NCI-H2196 (cell line): ENCODE measurements around the gene PHKB.

ENCODE experiments used
- DNase-seq: peaks from one replicate; lab custom pipeline; 2025; ENCODE audit not compliant: unreplicated experiment; lab: John Stamatoyannopoulos, UW

Gene PHKB

DNA sequence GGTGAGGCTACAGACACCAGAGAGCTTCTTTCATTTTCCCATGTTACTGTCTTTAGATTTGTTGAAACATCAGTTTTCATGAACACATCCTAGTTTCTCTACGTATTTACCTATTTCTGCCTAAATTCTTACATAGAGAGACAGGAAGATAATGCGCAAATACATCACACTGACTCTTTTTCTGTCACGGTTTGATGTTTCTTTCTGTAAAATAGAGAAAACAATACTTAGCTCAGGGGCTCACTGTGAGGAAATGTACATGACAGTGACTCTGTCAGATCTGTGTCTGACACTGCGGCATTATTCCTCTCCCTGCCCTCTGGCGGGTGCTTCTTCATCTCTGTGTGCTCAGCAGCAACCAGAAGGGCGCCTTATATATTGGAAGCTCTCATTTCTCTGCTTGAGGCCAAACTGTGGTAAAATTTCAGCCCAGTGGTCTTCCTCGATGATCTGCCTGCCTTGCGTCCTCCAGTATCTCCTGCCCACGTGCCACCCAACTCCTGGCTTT lies 264.1 kb downstream of the PHKB start:
- no peak for DNase-seq

DNA sequence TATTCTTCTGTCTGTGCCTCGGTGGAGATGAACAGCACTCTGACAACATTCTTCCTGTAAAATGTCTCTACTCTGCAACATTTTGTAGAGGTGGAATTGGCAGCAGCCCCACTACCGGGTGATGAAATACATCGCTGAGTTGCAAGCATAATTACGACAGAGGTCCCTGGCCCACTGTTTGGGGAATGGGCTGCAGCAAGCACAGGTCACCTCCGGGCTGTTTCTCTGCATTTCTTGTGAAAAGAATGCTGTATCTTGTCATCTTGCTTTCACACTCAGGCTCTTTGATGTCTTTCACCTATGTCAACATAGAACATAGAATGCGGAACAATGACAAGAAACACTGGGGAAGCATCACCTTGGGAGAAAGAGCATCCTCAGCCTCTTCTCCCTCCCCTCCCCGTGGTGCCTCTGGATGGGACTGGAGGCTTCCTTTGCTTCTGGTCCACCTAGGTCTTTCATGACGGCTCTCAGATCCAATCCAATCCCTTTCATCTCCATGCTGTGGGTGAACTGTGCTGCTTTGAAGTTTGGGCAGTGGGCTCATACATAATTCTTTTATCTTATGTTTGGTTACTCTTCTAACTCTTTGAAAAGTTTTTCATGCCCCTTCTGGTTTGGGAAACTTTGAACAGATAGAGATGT lies 265.0 kb downstream of the PHKB start:
- no peak for DNase-seq

DNA sequence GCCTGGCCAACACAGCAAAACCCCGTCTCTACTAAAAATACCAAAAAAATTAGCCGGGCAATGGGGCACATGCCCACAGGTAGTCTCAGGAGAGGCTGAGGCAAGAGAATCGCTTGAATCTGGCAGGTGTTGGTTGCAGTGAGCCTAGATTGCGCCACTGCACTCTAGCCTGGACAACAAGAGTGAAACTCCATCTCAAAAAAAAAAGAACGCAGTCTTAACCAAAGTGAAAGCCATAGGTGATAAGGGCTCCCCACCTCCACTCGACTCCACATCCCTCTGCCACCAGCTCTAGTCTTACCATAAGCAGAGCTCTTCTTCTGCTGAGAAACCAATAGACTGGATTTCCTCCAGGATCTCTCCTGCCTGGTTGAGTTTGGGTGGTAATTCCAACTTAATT lies 266.0 kb downstream of the PHKB start:
- no peak for DNase-seq

DNA sequence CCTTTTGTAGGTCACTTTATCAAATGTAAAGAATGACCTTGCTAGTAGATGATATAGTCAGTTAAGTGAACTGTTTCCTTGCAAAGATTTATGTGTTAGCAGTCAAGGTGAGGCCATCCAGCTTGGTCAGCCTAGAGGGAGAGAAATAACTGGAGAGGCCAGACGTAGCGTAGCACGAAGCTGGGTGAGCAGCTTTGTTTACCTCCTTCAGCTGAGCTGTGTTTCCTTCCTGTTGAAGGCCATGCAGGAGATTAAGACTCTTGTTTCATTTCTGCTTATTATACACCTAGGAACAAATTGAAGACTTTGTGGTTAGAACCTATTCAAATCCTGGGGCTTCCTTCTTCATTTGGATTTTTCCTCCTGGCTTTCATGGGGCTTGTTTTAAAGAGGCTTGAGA lies 267.1 kb downstream of the PHKB start:
- no peak for DNase-seq

DNA sequence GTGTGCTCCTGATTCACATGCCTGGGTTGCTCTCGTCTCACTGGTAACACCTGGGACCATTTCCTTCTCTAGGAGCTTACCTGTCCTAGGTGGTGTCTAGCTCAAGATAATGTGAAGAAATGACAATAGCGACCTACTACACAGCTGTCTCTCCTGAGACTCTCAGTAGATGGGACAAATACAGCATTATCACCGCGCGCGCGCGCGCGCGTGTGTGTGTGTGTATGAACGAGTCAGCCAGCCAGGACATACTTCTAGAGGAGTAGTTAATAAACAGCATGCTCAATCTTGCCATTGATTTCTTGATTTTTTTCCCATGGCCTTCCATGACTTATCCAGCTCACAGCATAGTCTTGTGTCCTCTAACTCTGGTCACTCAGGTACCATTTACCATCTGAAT lies 268.6 kb downstream of the PHKB start:
- no peak for DNase-seq

DNA sequence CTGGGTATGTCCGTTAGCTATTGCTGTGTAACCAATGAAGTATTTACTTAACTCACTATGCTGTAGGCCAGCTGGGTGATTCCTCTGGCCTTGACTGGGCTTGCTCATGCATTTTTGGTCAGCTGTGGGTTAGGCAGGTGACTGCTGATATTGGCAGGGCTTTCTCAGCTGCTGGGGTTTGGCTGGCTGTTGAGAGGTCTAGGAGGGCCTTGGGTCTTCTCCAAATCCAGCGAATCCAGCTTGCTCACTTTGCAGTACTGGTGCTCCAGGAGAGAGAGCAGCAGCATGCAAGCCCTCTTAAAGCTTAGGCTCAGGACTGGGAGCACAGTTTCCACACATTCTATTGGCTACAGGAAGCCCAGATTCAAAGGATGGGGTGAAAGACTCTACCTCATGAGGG lies 270.1 kb downstream of the PHKB start:
- DNase-seq = no peak

DNA sequence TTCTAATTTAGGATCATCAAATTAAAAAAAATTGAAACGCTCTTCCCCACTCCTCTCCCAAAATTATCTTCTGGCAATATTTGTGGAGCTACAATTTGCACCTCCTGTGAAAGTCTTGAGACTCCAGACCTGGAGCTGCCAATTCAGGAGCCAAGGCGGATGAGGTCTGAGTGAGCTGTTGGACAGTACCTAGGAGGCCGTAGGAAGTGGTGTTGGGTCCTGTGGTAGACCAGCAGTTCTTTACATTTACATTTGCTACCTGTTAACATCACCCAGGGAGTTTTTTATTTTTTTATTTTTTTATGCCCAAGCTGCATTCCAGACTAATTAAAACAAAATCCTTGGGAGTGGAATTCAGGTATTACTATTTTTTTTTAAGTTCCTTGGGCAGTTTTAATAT lies 271.0 kb downstream of the PHKB start:
- DNase-seq = no peak

DNA sequence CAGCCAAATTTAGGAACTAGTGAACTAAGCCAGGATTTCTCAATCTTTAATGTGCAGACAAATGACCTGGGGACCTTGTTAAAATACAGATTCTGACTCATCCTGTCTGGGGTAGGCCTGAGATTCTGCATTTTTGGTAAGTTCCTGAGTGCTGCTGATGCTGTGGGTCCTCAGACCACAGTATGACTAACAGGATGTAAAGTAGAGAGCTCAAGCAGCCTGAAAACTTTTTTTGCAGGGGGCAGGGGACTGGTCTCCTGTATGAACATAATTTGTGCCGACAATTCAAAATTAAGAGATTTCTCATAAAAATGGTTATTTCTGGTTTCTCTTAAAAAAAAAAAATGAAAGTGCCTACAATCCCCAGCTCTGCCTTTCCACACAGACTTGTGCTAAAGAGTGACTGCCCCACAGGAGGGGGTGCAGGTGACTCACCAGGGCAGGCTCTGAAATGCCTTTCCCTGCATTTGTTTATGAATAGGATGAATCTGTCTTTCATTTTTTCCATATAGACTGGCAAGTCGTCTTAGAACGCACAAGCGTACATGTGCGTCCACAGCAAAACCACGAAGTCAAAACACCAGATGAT lies 271.5 kb downstream of the PHKB start:
- no peak for DNase-seq

DNA sequence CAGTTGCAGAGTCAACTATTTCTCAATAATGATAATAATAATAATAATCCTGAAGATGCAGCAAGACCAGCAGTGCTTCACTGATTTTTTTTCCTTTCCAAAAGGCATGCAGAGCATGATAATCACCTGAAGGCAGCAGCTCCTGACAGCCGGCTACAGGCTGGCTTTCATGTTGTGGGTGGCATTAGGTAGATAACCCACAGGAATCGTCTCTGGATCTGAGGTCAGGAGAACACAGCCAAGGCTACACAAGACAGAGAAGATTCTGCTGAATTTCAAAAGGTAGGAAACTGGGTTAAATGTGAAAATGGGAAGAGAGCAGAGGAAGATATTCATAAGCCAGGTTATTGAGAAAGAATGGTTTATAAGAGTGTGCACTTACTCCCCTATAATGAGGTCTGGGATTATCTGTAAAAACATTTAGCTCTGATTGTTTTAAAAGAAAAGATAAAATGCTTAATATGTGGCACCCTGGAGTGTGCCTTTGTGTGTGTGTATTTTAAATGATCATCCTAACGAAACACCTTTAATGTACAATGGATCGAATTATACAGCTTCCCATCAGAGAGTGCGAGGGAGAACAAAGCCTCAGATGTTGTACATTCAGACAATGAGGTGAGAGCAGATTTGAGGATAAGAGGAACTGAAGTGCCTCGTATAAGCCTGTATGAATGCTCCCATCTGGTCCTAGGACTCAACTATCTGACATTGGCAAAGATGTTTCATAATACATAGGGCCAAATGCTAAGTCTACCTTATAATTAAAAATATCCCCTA lies 273.1 kb downstream of the PHKB start:
- no peak for DNase-seq

DNA sequence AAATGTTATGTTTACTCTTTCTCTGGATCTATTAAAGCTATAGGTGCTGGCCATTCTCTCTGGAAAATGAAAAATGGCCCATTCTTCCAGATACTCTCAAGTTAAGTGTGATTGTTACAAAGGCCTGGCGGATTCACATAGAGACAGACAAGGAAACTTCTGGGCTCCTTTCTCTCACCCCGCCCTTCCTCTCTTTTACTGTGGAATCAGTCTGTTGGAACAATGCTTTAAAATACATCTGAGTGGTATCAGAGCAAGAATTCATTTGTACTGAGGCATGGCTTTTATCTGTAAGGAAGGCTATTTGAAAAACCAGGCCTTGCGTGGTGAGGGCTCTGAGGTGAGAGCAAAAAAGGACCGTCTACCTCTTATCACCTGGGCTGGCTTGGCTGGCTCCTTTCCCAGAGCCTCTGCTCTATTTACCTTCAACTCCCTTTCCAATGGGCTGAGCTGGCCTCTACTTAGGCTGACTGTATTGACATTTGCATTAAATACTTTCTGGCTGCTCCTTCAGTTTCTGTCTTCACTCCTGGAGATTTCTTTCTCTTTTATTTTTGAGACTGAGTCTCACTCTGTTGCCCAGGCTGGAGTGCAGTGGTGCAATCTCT lies 274.0 kb downstream of the PHKB start:
- DNase-seq = peak; percentile 13

DNA sequence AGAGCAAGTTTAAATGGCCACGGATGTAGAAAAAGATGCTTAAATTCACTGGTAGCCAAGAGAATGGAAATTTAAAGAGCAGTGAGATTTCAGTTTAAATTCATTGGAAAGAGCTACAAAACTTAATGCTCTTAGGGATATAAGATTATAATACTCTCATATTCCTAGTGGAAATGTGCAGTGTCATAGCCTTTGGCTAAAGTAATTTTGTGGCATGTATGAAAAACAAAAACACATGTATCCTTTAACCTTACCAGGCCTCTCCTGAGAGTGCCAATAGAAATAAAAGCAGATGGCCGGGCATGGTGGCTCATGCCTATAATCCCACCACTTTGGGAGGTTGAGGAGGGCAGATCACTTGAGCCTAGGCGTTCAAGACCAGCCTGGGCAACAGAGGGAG lies 289.2 kb downstream of the PHKB start:
- no peak for DNase-seq
